ENCODE measurements around the gene SAMD3.
"Not testable (repeated sequence)": the region's sequence is repeated elsewhere in the genome, so short reads cannot be mapped to it uniquely, and the experiment has no call there.

SAMD3 gene

DNA sequence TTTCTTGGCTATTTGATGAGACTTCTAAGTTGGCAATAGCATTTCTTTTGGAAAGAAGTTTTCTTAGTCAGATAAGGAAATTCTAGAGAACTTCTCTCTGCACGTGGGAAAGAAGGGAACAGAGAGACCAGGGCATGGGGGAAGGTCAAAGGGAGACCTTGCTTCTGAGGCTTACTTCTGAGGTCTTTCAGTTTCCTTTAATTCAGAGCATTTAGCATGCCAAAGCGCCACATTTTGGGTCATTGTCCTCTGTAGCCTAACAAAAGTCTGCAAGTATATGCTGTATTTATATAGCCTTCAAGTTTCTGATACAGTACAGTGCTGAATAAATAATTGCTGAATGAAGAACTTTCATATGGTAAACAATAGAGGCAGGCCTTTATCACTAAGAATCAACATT is 95.6 kb downstream of the SAMD3 start:
- DNase-seq: no peak

DNA sequence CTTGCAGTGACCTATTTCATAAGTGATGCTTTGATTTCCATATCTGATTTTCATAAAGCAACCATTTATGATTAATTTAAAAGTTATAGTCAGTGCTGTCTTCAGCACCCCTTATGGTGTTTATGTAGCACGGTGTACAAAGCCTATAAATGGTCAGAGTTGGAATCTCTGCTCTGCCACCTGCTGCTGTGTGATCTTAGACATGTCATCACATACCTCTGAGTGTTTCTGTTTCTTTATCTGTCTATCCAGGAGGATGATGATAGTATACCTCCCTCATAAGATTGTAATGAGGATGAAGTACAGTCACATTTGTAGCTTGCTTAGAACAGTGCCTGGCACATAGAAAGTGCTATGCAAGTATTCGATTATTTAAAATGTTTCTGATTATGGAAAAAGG is 100.5 kb downstream of the SAMD3 start:
- no peak for DNase-seq

DNA sequence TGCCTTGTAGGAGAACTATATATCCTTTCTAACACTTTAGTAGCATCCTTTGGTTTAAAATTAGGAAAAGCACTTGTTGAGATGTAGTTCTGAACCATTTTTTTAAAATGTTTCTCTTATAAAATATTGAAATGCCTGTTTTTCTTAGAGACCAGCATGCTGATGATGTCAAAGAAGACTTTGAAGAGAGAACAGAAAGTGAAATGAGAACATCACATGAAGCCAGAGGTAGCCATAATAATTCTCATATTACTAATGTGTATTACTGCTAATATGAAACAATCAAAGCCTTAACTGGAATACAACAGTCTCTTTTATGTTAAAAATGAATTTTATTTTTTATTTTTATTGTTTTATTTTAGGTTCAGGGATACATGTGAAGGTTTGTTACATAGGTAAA is 102.0 kb downstream of the SAMD3 start:
- DNase-seq: no peak

DNA sequence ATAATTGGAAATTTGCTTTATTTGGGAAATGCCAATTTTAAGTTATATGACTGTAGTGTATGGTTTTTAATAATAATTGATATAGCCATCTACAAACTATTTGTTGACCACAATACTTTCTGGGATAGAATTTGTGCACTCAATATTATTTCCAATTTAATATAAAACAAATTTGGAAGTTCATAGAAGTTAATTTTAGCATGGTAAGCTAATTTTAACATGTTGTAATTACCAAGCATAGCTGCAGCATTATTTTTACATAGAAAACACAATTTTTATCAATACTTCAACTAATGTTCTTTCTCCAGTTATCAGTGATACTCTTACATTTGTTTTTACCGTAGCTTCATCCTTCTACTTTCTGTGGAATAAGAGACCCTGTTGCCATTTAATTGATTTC is 103.5 kb downstream of the SAMD3 start:
- DNase-seq: no peak

DNA sequence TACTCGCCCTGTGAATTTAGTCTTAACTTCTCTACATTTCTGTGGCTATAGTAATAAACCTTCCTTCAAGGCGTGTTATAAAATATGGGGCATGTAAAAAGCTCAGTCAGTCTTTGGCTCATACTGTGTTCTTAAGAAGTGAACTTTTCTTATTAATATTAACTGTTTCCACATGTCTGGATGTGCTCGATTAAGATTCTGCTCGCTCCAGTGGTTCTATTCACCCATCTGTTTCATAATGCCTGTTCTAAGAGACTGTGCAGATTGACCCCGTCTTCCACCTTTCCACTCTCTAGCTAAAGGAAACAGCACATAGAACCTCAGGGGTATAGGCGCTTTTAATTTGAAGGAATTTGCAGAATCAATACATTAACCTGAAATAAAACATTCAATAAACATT is 104.5 kb downstream of the SAMD3 start:
- DNase-seq: no peak

DNA sequence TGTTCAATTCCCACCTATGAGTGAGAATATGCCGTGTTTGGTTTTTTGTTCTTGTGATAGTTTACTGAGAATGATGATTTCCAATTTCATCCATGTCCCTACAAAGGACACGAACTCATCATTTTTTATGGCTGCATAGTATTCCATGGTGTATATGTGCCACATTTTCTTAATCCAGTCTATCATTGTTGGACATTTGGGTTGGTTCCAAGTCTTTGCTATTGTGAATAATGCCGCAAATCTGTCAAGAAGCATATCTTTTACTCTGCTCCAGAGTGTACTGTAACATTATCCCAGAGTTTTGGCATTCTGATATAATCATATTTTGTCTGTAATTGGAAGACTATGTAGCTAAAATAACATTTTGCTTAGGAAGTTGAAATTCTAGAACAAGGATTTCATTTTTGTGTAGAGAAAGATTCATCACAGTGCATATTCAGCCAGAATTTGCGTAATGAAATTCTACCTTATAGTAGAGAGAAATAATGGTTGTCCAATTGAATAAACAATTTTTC is 105.5 kb downstream of the SAMD3 start:
- not testable (repeated sequence) for DNase-seq

DNA sequence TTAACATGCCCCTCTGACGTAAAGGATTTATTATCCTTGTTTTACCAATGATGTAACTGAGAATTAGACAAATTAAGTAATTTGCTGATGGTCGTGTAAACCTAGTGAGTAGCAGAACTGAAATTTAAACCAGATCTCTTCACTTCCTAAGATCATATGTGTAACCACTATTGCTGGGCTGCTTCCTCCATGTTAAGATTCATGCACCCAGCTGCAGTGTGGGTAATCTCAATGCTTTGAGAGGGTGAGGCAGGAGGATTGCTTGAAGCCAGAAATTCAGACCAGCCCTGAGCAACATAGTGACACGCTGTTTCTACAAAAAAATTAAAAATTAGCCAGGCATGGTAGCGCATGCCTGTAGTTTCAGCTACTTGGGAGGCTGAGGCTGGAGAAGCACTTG is 106.5 kb downstream of the SAMD3 start:
- DNase-seq: peak in 1 of 4 experiments; percentile 9

DNA sequence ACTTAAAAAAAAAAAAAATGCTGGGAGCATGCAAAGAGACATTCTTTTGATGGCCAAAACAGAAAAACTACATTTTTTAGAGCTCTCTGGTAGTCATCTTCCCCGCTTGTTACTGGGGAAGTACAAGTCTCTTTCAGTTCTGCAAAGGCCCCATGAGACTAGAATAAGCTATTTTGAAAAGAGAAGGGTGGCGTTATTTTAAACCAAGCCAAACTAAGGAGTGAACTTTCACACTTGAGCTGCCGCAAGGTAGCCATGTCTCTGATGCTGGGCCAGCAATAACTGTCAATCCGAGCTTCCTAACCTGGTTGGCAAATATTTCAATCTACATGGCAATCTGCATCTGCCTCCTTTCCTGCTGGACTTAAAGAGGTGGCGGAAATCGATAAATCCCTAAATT is 107.7 kb downstream of the SAMD3 start:
- DNase-seq: peak in 2 of 4 experiments; percentile 7 to 45

DNA sequence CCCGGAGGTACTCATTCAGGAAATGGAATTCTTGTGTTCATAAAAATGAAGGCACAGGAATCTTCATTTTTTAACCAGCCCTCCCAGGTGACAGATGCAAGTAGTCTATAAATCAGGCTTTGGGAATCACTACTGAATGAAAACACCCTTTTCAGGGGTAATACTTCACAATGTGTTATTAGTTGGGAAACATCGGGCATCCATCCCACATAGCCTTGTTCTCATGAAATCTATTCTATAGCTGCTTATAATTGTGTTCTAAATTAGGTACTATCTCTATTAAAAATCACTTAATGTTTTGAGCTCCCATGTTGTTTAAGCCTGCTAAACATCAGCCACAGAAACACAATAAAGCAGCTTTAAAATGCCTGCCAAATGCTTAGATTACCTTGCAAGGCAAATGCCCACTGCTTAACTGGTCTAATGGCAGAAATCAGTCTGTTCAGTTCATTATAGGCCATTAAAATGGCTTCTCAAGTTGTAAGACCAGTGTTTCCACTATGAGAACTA is 109.5 kb downstream of the SAMD3 start:
- no peak for DNase-seq

DNA sequence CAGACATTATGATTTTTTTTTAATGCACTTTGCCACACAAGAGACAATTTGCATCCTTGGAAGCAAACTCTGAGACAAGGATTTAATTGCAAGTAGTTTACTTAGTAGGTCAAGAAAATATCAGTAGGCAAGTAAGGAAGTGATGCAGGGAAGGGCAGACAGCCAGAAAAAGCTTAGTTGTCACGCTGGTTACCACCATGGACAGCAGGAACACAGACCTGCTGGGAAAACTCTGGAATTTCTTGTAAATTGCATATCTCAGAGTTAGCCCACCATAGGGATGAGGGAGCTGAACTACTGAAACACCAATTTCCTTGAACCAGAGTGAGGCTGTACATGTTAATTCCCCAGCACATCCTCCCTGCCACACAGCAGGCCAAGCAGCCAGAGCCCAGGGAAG is 111.7 kb downstream of the SAMD3 start:
- no peak for DNase-seq

DNA sequence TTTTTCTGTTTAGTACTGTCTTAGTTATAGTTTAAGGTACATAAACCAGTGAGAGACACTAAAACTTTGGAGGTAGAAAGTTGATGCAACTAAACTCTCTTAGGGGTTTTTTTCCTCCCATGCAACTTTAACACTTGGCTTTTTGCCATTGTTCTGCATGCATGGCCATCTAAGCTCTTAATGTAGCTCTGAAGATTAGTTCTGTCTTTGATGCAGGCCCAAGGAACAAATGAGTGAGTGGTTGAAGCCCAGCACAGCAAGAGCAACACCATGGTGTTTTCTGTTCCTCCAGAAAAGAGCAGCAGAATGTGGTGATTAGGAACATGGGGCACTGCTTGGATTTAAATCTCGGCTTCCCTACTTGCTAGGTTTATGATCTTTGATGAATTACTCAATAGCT is 115.0 kb downstream of the SAMD3 start:
- peak in 1 of 4 experiments; percentile 3 for DNase-seq

DNA sequence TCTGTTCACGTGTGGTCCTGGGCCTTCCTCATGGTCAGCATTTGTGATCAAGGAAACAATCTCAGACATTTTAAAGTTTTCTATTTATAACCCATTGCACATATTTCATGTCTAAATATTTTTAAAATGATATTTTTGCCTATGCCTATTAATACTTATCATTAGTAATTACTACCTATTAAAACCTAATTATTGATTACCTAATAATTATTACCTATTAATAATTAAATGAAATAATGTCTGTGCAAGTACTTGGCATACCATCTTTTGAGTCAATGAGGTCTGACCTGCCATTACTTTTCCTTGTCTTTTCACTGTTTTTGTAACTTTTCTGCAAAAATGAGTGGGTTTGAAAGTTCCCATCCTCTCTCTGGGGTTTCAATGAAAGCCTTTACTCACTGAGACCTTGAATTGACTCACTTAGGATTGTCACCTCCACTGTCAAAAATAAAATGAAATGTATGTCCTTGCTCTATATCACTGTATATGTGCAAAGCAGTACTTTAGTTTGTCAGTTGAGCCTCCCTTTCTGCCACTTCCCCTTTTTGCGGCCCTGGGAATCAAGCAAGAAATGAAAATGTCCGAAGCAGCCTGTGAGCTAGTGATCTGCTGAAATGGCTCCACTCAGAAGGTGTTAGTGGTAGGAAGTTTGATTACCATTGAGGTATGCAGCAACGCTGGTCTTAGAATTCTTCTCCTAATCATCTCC is 116.6 kb downstream of the SAMD3 start:
- peak; percentile 5 to 47 (median 38) for DNase-seq

DNA sequence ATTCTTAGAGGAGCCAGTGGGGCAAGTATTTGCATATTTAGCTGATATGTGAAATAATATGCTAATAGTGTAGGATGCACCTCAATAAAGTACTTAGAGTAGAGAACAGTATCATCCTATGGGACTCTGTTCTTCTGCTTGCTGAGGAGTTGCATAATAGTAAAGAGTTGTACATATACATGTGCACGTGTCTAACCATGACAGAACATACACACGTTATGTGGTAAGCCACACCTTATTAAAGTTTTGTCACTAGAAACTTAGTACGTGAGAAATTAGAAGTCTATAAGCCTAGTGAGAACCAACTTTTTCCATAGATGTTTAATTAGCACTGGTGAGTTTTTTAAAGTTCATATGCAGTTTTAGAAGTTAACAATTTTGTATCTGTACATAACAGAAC is 123.6 kb downstream of the SAMD3 start:
- DNase-seq: no peak

DNA sequence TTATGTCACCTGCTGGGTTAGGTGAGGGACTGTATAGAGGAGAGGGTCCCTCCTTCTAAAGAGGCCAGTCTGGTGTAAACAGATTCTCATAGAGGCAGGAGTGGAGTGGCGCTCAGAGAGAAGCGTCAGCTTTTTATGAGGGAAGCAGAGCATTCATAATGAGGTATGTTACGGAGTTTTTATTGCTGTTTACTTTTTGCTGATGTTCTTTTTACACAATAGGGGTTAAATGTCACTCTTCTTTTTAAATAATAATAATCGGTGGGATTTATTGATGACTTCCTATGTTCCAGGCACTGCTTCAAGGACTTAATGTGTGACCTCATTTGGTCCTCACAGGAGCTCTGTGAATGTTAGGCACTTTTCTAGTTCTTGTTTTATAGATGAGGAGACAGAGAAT is 124.4 kb downstream of the SAMD3 start:
- no peak for DNase-seq
